WTC11 (cell line): ENCODE results near the gene ZC3H12C. TPM values are rescaled to one million over a fixed set of nuclear protein-coding genes. Genes with fewer than 3 reads are reported as not detected.

Experiments used
- ATAC-seq: fragments of 200-7000 bp; cut with Tn5 transposase; 2 replicates; pipeline ENCODE4 v1.10.0; 2021; ENCODE audit warnings: mild to moderate bottlenecking, moderate library complexity
- CTCF ChIA-PET: fragments of 300-600 bp; sonication (Branson Sonifier 250); formaldehyde crosslinking; loops from one replicate; lab custom pipeline; 2021; ENCODE audit warnings: antibody characterized with exemption; lab: Charles Lee
- POLR2A ChIA-PET: fragments of 350-600 bp; sonication (Branson Sonifier 250); formaldehyde crosslinking; loops from one replicate; lab custom pipeline; 2021; ENCODE audit warnings: antibody characterized with exemption; lab: Charles Lee
- DNase-seq: peaks from one replicate; pipeline ENCODE4 v3.0.0; 2021; ENCODE audit warnings: low spot score
- H3K27ac Mint-ChIP-seq: 2 replicates; pipeline ENCODE4 v1.8.0; 2021; ENCODE audit warnings: mixed read lengths
- H3K27me3 Mint-ChIP-seq: 2 replicates; pipeline ENCODE4 v1.8.0; 2021; ENCODE audit warnings: low read depth, mild to moderate bottlenecking, moderate library complexity, mixed read lengths
- H3K36me3 Mint-ChIP-seq: 2 replicates; pipeline ENCODE4 v1.8.0; 2021; ENCODE audit warnings: mixed read lengths
- H3K4me1 Mint-ChIP-seq: 2 replicates; pipeline ENCODE4 v1.8.0; 2022; ENCODE audit warnings: mixed read lengths
- H3K4me3 Mint-ChIP-seq: 2 replicates; pipeline ENCODE4 v1.8.0; 2021; ENCODE audit warnings: mild to moderate bottlenecking, moderate library complexity, mixed read lengths
- H3K9me3 Mint-ChIP-seq: 2 replicates; pipeline ENCODE4 v1.8.0; 2021; ENCODE audit warnings: mixed read lengths
- CREB1 ChIP-seq: sonication (generic); formaldehyde crosslinking; IDR thresholded peaks from 2 replicates; pipeline ENCODE4 v1.8.0; 2023; ENCODE audit warnings: mild to moderate bottlenecking, missing genetic modification reagents
- ELF4 ChIP-seq: sonication (generic); formaldehyde crosslinking; IDR thresholded peaks from 2 replicates; pipeline ENCODE4 v1.8.1; 2022; ENCODE audit warnings: low read depth, mild to moderate bottlenecking, moderate library complexity, missing genetic modification reagents
- EMX1 ChIP-seq: fragments of 250-450 bp; sonication (Bioruptor Pico); IDR thresholded peaks from 2 replicates; pipeline ENCODE4 v1.8.0; 2021; ENCODE audit warnings: mild to moderate bottlenecking
- JAZF1 ChIP-seq: fragments of 250-450 bp; sonication (Bioruptor Pico); IDR thresholded peaks from 2 replicates; pipeline ENCODE4 v1.9.0; 2021; ENCODE audit warnings: moderate library complexity, mild to moderate bottlenecking, inconsistent platforms
- PRDM15 ChIP-seq: sonication (generic); formaldehyde crosslinking; IDR thresholded peaks from 2 replicates; pipeline ENCODE4 v1.8.0; 2022; ENCODE audit warnings: missing genetic modification reagents
- PRRX2 ChIP-seq: fragments of 250-450 bp; sonication (Bioruptor Pico); IDR thresholded peaks from 2 replicates; pipeline ENCODE4 v1.8.0; 2021; ENCODE audit warnings: mild to moderate bottlenecking
- RORB ChIP-seq: fragments of 250-450 bp; sonication (Bioruptor Pico); IDR thresholded peaks from 2 replicates; pipeline ENCODE4 v1.9.0; 2021; ENCODE audit warnings: mild to moderate bottlenecking
- SMAD3 ChIP-seq: sonication (generic); formaldehyde crosslinking; IDR thresholded peaks from 2 replicates; pipeline ENCODE4 v1.8.0; 2022; ENCODE audit warnings: missing genetic modification reagents, mild to moderate bottlenecking, borderline replicate concordance
- SMAD4 ChIP-seq: sonication (generic); formaldehyde crosslinking; IDR thresholded peaks from 2 replicates; pipeline ENCODE4 v1.8.0; 2022; ENCODE audit warnings: mild to moderate bottlenecking, missing genetic modification reagents
- ZBTB21 ChIP-seq: sonication (generic); formaldehyde crosslinking; IDR thresholded peaks from 2 replicates; pipeline ENCODE4 v1.8.1; 2023; ENCODE audit warnings: mild to moderate bottlenecking, missing genetic modification reagents, borderline replicate concordance
- ZNF425 ChIP-seq: fragments of 250-450 bp; sonication (Bioruptor Pico); conservative IDR thresholded peaks from 2 replicates; pipeline ENCODE4 v1.9.0; 2021; ENCODE audit warnings: mild to moderate bottlenecking
- ZNF671 ChIP-seq: fragments of 250-450 bp; sonication (Bioruptor Pico); IDR thresholded peaks from 2 replicates; pipeline ENCODE4 v1.8.0; 2021; ENCODE audit warnings: mild to moderate bottlenecking
- total RNA-seq: library from RNA; stranded (reverse); gene quantifications from 3 replicates; pipeline ENCODE4 v1.2.3, GENCODE V29; 2021
- TF ChIP-seq, protein P1 (sequence below): sonication (generic); formaldehyde crosslinking; IDR thresholded peaks from 2 replicates; pipeline ENCODE4 v1.8.1; 2023; ENCODE audit warnings: mild to moderate bottlenecking, missing genetic modification reagents, borderline replicate concordance
- TF ChIP-seq, protein P2 (sequence below): sonication (generic); formaldehyde crosslinking; IDR thresholded peaks from 2 replicates; pipeline ENCODE4 v1.8.1; 2023; ENCODE audit warnings: mild to moderate bottlenecking, missing genetic modification reagents, moderate library complexity
- TF ChIP-seq, protein P3 (sequence below): fragments of 250-450 bp; sonication (Bioruptor Pico); IDR thresholded peaks from 2 replicates; pipeline ENCODE4 v2.1.2; 2022; ENCODE audit warnings: mild to moderate bottlenecking, moderate library complexity
- TF ChIP-seq, protein P4 (sequence below): sonication (generic); formaldehyde crosslinking; IDR thresholded peaks from 2 replicates; pipeline ENCODE4 v1.8.1; 2023; ENCODE audit warnings: mild to moderate bottlenecking, missing genetic modification reagents

Gene ZC3H12C
- total RNA-seq, 1 experiment from 2014 or later: 2.4 TPM

GRCh38 chr11:110160016-110160415, 66.8 kb downstream of the ZC3H12C start:
- ChIA-PET POLR2A (no interaction called here), CTCF (no interaction called here)

GRCh38 chr11:110160437-110160836, 67.2 kb downstream of the ZC3H12C start:
- CTCF ChIA-PET: no interaction called here
- H3K27ac Mint-ChIP-seq: no peak overlapping the region
- no peak for DNase-seq
- peaks cover 14% of the 10 kb centered on the region for H3K36me3 Mint-ChIP-seq
- peaks cover 3% of the 10 kb centered on the region for H3K4me1 Mint-ChIP-seq
- no peaks in the 10 kb centered on the region for H3K27me3 Mint-ChIP-seq
- POLR2A ChIA-PET: no interaction called here
- H3K9me3 Mint-ChIP-seq: no peaks in the 10 kb centered on the region
- no peak for ATAC-seq
- H3K4me3 Mint-ChIP-seq: no peak overlapping the region
- TF ChIP-seq SMAD4 (CRISPR knock-in tag): no peak
- TF ChIP-seq ZNF671 (CRISPR knock-in tag): no peak
- TF ChIP-seq, protein P1, sequence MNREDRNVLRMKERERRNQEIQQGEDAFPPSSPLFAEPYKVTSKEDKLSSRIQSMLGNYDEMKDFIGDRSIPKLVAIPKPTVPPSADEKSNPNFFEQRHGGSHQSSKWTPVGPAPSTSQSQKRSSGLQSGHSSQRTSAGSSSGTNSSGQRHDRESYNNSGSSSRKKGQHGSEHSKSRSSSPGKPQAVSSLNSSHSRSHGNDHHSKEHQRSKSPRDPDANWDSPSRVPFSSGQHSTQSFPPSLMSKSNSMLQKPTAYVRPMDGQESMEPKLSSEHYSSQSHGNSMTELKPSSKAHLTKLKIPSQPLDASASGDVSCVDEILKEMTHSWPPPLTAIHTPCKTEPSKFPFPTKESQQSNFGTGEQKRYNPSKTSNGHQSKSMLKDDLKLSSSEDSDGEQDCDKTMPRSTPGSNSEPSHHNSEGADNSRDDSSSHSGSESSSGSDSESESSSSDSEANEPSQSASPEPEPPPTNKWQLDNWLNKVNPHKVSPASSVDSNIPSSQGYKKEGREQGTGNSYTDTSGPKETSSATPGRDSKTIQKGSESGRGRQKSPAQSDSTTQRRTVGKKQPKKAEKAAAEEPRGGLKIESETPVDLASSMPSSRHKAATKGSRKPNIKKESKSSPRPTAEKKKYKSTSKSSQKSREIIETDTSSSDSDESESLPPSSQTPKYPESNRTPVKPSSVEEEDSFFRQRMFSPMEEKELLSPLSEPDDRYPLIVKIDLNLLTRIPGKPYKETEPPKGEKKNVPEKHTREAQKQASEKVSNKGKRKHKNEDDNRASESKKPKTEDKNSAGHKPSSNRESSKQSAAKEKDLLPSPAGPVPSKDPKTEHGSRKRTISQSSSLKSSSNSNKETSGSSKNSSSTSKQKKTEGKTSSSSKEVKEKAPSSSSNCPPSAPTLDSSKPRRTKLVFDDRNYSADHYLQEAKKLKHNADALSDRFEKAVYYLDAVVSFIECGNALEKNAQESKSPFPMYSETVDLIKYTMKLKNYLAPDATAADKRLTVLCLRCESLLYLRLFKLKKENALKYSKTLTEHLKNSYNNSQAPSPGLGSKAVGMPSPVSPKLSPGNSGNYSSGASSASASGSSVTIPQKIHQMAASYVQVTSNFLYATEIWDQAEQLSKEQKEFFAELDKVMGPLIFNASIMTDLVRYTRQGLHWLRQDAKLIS (CRISPR knock-in tag): no peak
- TF ChIP-seq, protein P2, sequence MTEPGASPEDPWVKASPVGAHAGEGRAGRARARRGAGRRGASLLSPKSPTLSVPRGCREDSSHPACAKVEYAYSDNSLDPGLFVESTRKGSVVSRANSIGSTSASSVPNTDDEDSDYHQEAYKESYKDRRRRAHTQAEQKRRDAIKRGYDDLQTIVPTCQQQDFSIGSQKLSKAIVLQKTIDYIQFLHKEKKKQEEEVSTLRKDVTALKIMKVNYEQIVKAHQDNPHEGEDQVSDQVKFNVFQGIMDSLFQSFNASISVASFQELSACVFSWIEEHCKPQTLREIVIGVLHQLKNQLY: no peak
- TF ChIP-seq ELF4 (CRISPR knock-in tag): no peak
- no peak for TF ChIP-seq PRRX2 (CRISPR knock-in tag)

More at GRCh38 chr11:110160016-110160415, 66.8 kb downstream of the ZC3H12C start:
- Mint-ChIP-seq H3K9me3 (no peaks in the 10 kb centered on the region), H3K4me1 (peaks cover 3% of the 10 kb centered on the region), H3K27ac (no peak overlapping the region), H3K4me3 (no peak overlapping the region), H3K27me3 (no peaks in the 10 kb centered on the region), H3K36me3 (peaks cover 10% of the 10 kb centered on the region)
- DNase-seq (no peak), ATAC-seq (no peak)
- TF ChIP-seq, protein P3, sequence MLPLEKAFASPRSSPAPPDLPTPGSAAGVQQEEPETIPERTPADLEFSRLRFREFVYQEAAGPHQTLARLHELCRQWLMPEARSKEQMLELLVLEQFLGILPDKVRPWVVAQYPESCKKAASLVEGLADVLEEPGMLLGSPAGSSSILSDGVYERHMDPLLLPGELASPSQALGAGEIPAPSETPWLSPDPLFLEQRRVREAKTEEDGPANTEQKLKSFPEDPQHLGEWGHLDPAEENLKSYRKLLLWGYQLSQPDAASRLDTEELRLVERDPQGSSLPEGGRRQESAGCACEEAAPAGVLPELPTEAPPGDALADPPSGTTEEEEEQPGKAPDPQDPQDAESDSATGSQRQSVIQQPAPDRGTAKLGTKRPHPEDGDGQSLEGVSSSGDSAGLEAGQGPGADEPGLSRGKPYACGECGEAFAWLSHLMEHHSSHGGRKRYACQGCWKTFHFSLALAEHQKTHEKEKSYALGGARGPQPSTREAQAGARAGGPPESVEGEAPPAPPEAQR: no peak
- no peak for TF ChIP-seq CREB1 (CRISPR knock-in tag)
- TF ChIP-seq EMX1 (CRISPR knock-in tag): no peak
- TF ChIP-seq, protein P4, sequence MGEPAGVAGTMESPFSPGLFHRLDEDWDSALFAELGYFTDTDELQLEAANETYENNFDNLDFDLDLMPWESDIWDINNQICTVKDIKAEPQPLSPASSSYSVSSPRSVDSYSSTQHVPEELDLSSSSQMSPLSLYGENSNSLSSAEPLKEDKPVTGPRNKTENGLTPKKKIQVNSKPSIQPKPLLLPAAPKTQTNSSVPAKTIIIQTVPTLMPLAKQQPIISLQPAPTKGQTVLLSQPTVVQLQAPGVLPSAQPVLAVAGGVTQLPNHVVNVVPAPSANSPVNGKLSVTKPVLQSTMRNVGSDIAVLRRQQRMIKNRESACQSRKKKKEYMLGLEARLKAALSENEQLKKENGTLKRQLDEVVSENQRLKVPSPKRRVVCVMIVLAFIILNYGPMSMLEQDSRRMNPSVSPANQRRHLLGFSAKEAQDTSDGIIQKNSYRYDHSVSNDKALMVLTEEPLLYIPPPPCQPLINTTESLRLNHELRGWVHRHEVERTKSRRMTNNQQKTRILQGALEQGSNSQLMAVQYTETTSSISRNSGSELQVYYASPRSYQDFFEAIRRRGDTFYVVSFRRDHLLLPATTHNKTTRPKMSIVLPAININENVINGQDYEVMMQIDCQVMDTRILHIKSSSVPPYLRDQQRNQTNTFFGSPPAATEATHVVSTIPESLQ (CRISPR knock-in tag): no peak
- no peak for TF ChIP-seq ZNF425 (CRISPR knock-in tag)
- TF ChIP-seq SMAD3 (CRISPR knock-in tag): no peak
- no peak for TF ChIP-seq JAZF1
- TF ChIP-seq PRDM15 (CRISPR knock-in tag): no peak
- no peak for TF ChIP-seq ZBTB21 (CRISPR knock-in tag)
- TF ChIP-seq RORB (CRISPR knock-in tag): no peak
